Smooth muscle cell (in vitro differentiated cells): ENCODE results near the gene FMNL3. TPM values are rescaled to one million over a fixed set of nuclear protein-coding genes. Genes with fewer than 3 reads are reported as not detected.

Experiments
- DNase-seq: peaks from one replicate; lab custom pipeline; 2025; ENCODE audit not compliant: unreplicated experiment; lab: John Stamatoyannopoulos, UW
- H2AFZ ChIP-seq: fragments of 200-600 bp; sonication (generic); 2 replicates; pipeline ENCODE4 v1.6.0; 2016; ENCODE audit warnings: antibody characterized with exemption, low read depth, mild to moderate bottlenecking
- H3F3A ChIP-seq: fragments of 200-600 bp; sonication (generic); 2 replicates; pipeline ENCODE4 v1.6.0; 2017; ENCODE audit warnings: antibody characterized with exemption, low read depth
- H3K27ac ChIP-seq: fragments of 200-600 bp; sonication (generic); 2 replicates; pipeline ENCODE4 v1.5.1; 2016; ENCODE audit warnings: low read depth, mild to moderate bottlenecking
- H3K27me3 ChIP-seq: fragments of 200-600 bp; sonication (generic); 2 replicates; pipeline ENCODE4 v1.6.1; 2016; ENCODE audit warnings: low read depth, mild to moderate bottlenecking
- H3K36me3 ChIP-seq: fragments of 200-600 bp; sonication (generic); 2 replicates; pipeline ENCODE4 v1.5.1; 2016; ENCODE audit warnings: low read depth
- H3K4me1 ChIP-seq: fragments of 200-600 bp; sonication (generic); 2 replicates; pipeline ENCODE4 v1.5.1; 2016; ENCODE audit warnings: low read depth
- H3K4me2 ChIP-seq: fragments of 200-600 bp; sonication (generic); 2 replicates; pipeline ENCODE4 v1.6.0; 2016; ENCODE audit warnings: mild to moderate bottlenecking
- H3K4me3 ChIP-seq: fragments of 200-600 bp; sonication (generic); 2 replicates; pipeline ENCODE4 v1.5.1; 2016; ENCODE audit warnings: mild to moderate bottlenecking
- H3K79me2 ChIP-seq: fragments of 200-600 bp; sonication (generic); 2 replicates; pipeline ENCODE4 v1.6.0; 2016; ENCODE audit warnings: low read depth, mild to moderate bottlenecking
- H3K9ac ChIP-seq: fragments of 200-600 bp; sonication (generic); 2 replicates; pipeline ENCODE4 v1.6.0; 2016; ENCODE audit warnings: low read depth
- H3K9me3 ChIP-seq: fragments of 200-600 bp; sonication (generic); replicated peaks from 2 replicates; pipeline ENCODE4 v1.5.1; 2016; ENCODE audit warnings: low read depth
- H4K20me1 ChIP-seq: fragments of 200-600 bp; sonication (generic); 2 replicates; pipeline ENCODE4 v1.6.0; 2016; ENCODE audit warnings: low read depth
- CTCF ChIP-seq: fragments of 200-600 bp; sonication (generic); IDR thresholded peaks from 2 replicates; pipeline ENCODE4 v1.5.1; 2017; ENCODE audit warnings: borderline replicate concordance, mild to moderate bottlenecking, antibody characterized with exemption; ENCODE audit not compliant: insufficient read depth, poor library complexity, severe bottlenecking
- WGBS: methylation state at CpG from one replicate; pipeline ENCODE4 v1.1.7; 2016; ENCODE audit warnings: low lambda C conversion rate; 5-methylcytosine and 5-hydroxymethylcytosine counted together
- polyA plus RNA-seq: library from polyadenylated mRNA; unstranded; fragments of >200 nt; fragmentation: Nextera tagmentation; extraction: Ambion mirVana; gene quantifications from 2 replicates; pipeline ENCODE4 v1.2.1, GENCODE V29; 2016
- total RNA-seq: library from RNA; depleted of rRNA; stranded (reverse); fragments of >200 nt; gene quantifications from 2 replicates; pipeline ENCODE4 v1.2.3, GENCODE V29; 2014

FMNL3 gene
- total and polyA plus RNA-seq, 2 experiments from 2014 or later, result 18.3 to 21.7 TPM

- H3K4me3 ChIP-seq, result peak overlapping the region; percentile 26
- H3K27ac ChIP-seq, result peak overlapping the region; percentile 90
- WGBS, result 1% methylated on average over 8 of the region's 8 CpGs
- no peak for DNase-seq
- H3K9me3 ChIP-seq, result no peaks in the 10 kb centered on the region
- H3K36me3 ChIP-seq, result no peaks in the 10 kb centered on the region
- H4K20me1 ChIP-seq, result peaks cover 31% of the 10 kb centered on the region
- peak overlapping the region; percentile 64 for H3K9ac ChIP-seq
- TF ChIP-seq CTCF, result no peak
- peaks cover 28% of the 10 kb centered on the region for H3K4me1 ChIP-seq
- H3K79me2 ChIP-seq, result peaks cover 77% of the 10 kb centered on the region
- H3K4me2 ChIP-seq, result peak overlapping the region; percentile 74
- no peak overlapping the region for H2AFZ ChIP-seq
- H3F3A ChIP-seq, result peaks cover 4% of the 10 kb centered on the region
- H3K27me3 ChIP-seq, result no peaks in the 10 kb centered on the region
Observed at GRCh38 chr12:49698619-49699545, 8.3 kb downstream of the FMNL3 start.

GRCh38 chr12:49697808-49698207 is 9.4 kb downstream of the FMNL3 start:
- WGBS, result 68% methylated on average over 4 of the region's 4 CpGs
- Histone ChIP-seq H2AFZ (no peak overlapping the region), H4K20me1 (peaks cover 24% of the 10 kb centered on the region), H3K4me3 (no peak overlapping the region), H3F3A (peaks cover 4% of the 10 kb centered on the region), H3K36me3 (no peaks in the 10 kb centered on the region), H3K9ac (no peak overlapping the region), H3K9me3 (no peaks in the 10 kb centered on the region), H3K79me2 (peaks cover 79% of the 10 kb centered on the region), H3K4me2 (no peak overlapping the region), H3K4me1 (peaks cover 20% of the 10 kb centered on the region), H3K27me3 (no peaks in the 10 kb centered on the region), H3K27ac (peak overlapping the region; percentile 90)
- TF ChIP-seq CTCF, result no peak
- no peak for DNase-seq

- Histone ChIP-seq H3K4me1 (peaks cover 17% of the 10 kb centered on the region), H3K36me3 (no peaks in the 10 kb centered on the region), H2AFZ (no peak overlapping the region), H4K20me1 (peaks cover 23% of the 10 kb centered on the region), H3K79me2 (peaks cover 78% of the 10 kb centered on the region), H3K4me3 (no peak overlapping the region), H3K27me3 (no peaks in the 10 kb centered on the region), H3K9ac (no peak overlapping the region), H3K9me3 (no peaks in the 10 kb centered on the region), H3K4me2 (no peak overlapping the region), H3K27ac (no peak overlapping the region), H3F3A (peaks cover 4% of the 10 kb centered on the region)
- no peak for TF ChIP-seq CTCF
- no peak for DNase-seq
Observed at GRCh38 chr12:49696723-49697122, 10.5 kb downstream of the FMNL3 start.

GRCh38 chr12:49693931-49694444 is 13.2 kb downstream of the FMNL3 start:
- Histone ChIP-seq H3K36me3 (no peaks in the 10 kb centered on the region), H3F3A (no peaks in the 10 kb centered on the region), H3K4me1 (peaks cover 17% of the 10 kb centered on the region), H3K9me3 (no peaks in the 10 kb centered on the region), H3K4me3 (no peak overlapping the region), H3K27me3 (no peaks in the 10 kb centered on the region), H3K27ac (no peak overlapping the region), H3K79me2 (peaks cover 88% of the 10 kb centered on the region), H2AFZ (no peak overlapping the region), H3K4me2 (no peak overlapping the region), H3K9ac (no peak overlapping the region), H4K20me1 (peaks cover 39% of the 10 kb centered on the region)
- no peak for TF ChIP-seq CTCF
- WGBS, result 96% methylated on average over 8 of the region's 8 CpGs
- no peak for DNase-seq
